ENCODE results near the gene NCKAP5. TPM values are rescaled to one million over a fixed set of nuclear protein-coding genes. Genes with fewer than 3 reads are reported as not detected.

The NCKAP5 gene
- total RNA-seq, 1 donor from 2014 or later, result 0.20 TPM

DNA sequence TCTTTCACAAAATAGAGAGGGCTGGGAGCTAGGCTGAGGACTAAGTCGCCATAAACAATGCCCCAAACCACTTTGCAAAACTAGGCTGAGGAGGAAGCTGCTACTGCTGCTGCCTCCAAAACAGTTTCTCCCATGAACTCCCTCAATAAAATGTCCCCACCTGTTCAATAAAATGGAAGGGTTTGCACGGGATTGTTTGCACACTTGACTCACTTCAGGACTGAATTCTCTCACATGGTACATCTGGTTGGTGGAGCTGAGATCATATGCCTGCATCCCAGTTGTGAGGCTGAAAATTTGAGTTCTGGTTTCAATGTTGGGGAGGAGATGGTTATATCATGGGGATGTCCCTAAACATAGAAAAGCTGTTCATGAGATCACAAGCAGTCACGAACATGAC is 26.5 kb downstream of the NCKAP5 start:
- no peaks in the 10 kb centered on the region for H3K36me3 Mint-ChIP-seq (ENCODE audit: unreplicated experiment)
- TF ChIP-seq, protein P1, sequence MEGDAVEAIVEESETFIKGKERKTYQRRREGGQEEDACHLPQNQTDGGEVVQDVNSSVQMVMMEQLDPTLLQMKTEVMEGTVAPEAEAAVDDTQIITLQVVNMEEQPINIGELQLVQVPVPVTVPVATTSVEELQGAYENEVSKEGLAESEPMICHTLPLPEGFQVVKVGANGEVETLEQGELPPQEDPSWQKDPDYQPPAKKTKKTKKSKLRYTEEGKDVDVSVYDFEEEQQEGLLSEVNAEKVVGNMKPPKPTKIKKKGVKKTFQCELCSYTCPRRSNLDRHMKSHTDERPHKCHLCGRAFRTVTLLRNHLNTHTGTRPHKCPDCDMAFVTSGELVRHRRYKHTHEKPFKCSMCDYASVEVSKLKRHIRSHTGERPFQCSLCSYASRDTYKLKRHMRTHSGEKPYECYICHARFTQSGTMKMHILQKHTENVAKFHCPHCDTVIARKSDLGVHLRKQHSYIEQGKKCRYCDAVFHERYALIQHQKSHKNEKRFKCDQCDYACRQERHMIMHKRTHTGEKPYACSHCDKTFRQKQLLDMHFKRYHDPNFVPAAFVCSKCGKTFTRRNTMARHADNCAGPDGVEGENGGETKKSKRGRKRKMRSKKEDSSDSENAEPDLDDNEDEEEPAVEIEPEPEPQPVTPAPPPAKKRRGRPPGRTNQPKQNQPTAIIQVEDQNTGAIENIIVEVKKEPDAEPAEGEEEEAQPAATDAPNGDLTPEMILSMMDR (IDR thresholded peaks at IDR 0.05; ENCODE audit: partially characterized antibody, unreplicated experiment), result no peak
- no peaks in the 10 kb centered on the region for H3K4me1 Mint-ChIP-seq (ENCODE audit: low read depth, unreplicated experiment)
- H3K9me3 Mint-ChIP-seq (ENCODE audit: unreplicated experiment), result peaks cover 3% of the 10 kb centered on the region
- no peaks in the 10 kb centered on the region for H3K27me3 Mint-ChIP-seq (ENCODE audit: unreplicated experiment)
- no peak for DNase-seq
- H3K4me3 Mint-ChIP-seq (ENCODE audit: unreplicated experiment), result no peak overlapping the region
- H3K27ac Mint-ChIP-seq (ENCODE audit: unreplicated experiment), result no peak overlapping the region

DNA sequence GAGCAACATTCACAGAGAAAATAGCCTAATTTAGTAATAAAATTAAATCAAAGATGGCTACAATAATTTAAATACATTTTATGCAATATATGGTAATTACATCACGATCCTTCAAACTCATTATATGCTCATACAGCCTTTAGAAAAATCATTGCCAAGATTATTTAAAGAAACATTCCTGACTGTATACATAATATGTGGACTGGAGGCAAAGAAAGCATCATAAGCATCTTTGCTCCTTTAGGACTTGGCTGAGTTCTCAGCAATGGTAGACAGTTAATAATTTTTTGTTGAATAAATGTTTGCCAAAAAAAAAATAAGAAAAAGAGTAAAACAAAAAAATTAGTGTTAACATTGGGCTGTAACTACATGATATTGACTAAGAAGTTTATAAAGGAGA is 26.9 kb downstream of the NCKAP5 start:
- Mint-ChIP-seq H3K36me3 (ENCODE audit: unreplicated experiment) (no peaks in the 10 kb centered on the region), H3K27ac (ENCODE audit: unreplicated experiment) (no peak overlapping the region)

DNA sequence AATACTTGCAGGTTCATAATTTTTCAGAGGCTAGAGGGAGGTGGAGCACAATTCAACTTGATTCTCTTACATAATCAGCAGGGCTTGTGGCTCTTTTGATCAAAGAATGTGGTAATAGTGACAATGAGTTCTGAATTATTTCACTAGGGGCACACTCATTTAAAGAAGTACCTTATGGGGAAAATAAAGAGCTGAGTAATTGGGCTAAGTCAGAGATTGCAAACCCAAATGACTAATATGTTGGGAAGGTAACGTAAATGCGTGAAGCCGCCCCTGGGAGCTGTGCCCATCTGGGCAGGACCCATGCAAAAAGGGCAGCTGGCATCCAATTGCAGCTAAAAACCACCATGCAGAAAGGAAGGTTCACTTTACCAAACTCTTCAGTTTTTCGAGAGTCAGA is 35.3 kb downstream of the NCKAP5 start:
- Mint-ChIP-seq H3K36me3 (ENCODE audit: unreplicated experiment) (no peaks in the 10 kb centered on the region), H3K4me3 (ENCODE audit: unreplicated experiment) (no peak overlapping the region), H3K27ac (ENCODE audit: unreplicated experiment) (no peak overlapping the region), H3K27me3 (ENCODE audit: unreplicated experiment) (peaks cover 3% of the 10 kb centered on the region), H3K4me1 (ENCODE audit: low read depth, unreplicated experiment) (peaks cover 3% of the 10 kb centered on the region), H3K9me3 (ENCODE audit: unreplicated experiment) (peaks cover 2% of the 10 kb centered on the region)
- TF ChIP-seq, protein P1 (IDR thresholded peaks at IDR 0.05; ENCODE audit: partially characterized antibody, unreplicated experiment), result no peak
- DNase-seq, result no peak

More for the DNA sequence above, 26.9 kb downstream of the NCKAP5 start:
- DNase-seq, result no peak
- Mint-ChIP-seq H3K9me3 (ENCODE audit: unreplicated experiment) (peaks cover 3% of the 10 kb centered on the region), H3K4me3 (ENCODE audit: unreplicated experiment) (no peak overlapping the region), H3K27me3 (ENCODE audit: unreplicated experiment) (no peaks in the 10 kb centered on the region), H3K4me1 (ENCODE audit: low read depth, unreplicated experiment) (no peaks in the 10 kb centered on the region)
- TF ChIP-seq, protein P1 (IDR thresholded peaks at IDR 0.05; ENCODE audit: partially characterized antibody, unreplicated experiment), result no peak

DNA sequence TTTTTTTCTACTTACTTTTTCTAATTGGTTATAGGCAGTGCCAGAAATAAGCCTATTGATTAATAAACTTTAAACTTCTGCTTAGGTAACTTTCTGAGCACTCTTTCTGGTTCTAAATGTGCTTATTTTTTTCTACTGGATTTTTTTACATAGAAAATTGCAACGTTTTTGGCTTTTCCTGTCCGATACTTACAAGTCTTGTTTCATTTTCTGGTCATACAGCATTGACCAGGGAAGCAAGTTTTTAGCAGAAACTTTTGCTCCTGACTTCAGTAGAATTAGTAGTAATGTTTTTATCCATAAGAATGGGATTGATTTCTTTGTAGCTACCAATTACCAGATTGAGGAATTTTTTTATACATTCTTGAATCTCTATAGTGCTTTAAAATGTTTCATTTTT is 36.9 kb downstream of the NCKAP5 start:
- no peaks in the 10 kb centered on the region for H3K36me3 Mint-ChIP-seq (ENCODE audit: unreplicated experiment)
- H3K9me3 Mint-ChIP-seq (ENCODE audit: unreplicated experiment), result peaks cover 2% of the 10 kb centered on the region
- peaks cover 3% of the 10 kb centered on the region for H3K27me3 Mint-ChIP-seq (ENCODE audit: unreplicated experiment)
- peaks cover 8% of the 10 kb centered on the region for H3K4me1 Mint-ChIP-seq (ENCODE audit: low read depth, unreplicated experiment)
- no peak overlapping the region for H3K4me3 Mint-ChIP-seq (ENCODE audit: unreplicated experiment)
- TF ChIP-seq, protein P1 (IDR thresholded peaks at IDR 0.05; ENCODE audit: partially characterized antibody, unreplicated experiment), result no peak
- no peak for DNase-seq
- no peak overlapping the region for H3K27ac Mint-ChIP-seq (ENCODE audit: unreplicated experiment)

DNA sequence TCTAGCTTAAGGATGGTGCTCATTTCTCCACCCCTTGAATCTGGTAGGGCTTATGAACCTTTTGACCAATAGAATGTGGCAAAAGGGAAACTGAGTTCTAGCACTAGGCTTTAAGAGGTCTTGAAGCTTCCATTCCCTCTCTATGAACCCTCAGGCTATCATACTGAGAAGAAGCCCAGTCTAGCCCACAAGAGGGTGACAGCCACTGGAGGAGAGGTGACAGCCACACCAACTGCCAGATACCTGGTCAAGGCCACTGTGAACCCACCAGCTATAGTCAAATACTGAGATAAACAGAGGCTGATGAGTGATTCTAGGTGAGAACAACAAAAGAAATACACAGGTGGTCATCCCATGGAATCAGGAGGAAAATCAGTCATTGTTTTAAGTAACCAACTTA is 37.6 kb downstream of the NCKAP5 start:
- H3K27me3 Mint-ChIP-seq (ENCODE audit: unreplicated experiment), result peaks cover 3% of the 10 kb centered on the region
- no peaks in the 10 kb centered on the region for H3K36me3 Mint-ChIP-seq (ENCODE audit: unreplicated experiment)
- H3K4me1 Mint-ChIP-seq (ENCODE audit: low read depth, unreplicated experiment), result peaks cover 9% of the 10 kb centered on the region
- no peak overlapping the region for H3K4me3 Mint-ChIP-seq (ENCODE audit: unreplicated experiment)
- DNase-seq, result no peak
- H3K27ac Mint-ChIP-seq (ENCODE audit: unreplicated experiment), result no peak overlapping the region
- peaks cover 2% of the 10 kb centered on the region for H3K9me3 Mint-ChIP-seq (ENCODE audit: unreplicated experiment)
- TF ChIP-seq, protein P1 (IDR thresholded peaks at IDR 0.05; ENCODE audit: partially characterized antibody, unreplicated experiment), result no peak
